ENCODE measurements around the gene HELZ.
"Not testable (repeated sequence)": the region's sequence is repeated elsewhere in the genome, so short reads cannot be mapped to it uniquely, and the experiment has no call there.

HELZ gene

DNA sequence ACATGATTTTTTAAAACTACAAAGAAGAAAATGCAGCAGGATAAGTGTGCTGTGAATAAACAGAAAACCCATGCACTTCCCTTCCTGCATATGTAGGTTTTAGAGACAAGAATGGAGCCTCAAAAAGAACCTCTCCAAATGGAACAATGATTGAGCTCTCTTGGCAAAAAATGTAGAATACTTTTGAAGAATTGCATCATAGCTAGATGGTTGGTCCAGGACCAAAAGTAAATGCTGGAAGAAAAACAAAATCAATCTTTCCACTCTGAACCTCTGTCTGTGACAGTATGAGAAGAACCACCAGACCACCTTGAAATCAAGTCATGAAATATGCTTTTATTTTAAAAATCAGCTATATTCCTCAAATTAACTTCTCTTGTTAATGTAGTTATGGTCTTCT is 17.5 kb downstream of the HELZ start:
- DNase-seq, result no peak

DNA sequence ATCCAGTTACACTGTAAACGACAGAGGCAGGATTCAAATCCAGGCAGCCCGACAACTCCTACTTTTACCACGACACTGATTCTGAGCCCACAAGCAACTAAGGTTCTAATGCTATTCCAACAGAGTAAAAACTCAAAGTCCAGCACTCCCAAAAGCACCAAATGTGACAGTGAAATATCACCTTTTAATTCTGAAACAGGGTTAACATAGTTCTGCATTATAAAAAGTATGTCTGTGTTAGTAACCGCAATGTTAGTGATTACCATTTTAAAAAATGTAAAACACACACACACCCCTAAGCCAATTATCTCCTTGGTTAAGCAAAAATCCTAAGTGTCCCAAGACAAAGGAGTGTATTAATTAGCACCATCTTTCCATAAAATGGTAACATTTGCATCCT is 19.7 kb downstream of the HELZ start:
- DNase-seq, result no peak

DNA sequence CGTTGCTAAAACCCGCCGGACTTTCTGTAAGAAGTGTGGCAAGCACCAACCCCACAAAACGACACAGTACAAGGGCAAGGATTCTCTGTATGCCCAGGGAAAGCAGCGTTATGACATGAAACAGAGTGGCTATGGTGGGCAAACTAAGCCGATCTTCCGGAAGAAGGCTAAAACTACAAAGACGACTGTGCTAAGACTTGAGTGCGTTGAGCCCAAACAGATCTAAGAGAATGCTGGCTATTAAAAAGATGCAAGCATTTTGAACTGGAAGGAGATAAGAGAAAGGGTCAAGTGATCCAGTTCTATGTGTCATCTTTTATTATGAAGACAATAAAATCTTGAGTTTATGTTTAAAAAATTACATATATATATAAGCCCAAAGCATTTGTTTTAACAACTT is 20.3 kb downstream of the HELZ start:
- DNase-seq, result no peak

DNA sequence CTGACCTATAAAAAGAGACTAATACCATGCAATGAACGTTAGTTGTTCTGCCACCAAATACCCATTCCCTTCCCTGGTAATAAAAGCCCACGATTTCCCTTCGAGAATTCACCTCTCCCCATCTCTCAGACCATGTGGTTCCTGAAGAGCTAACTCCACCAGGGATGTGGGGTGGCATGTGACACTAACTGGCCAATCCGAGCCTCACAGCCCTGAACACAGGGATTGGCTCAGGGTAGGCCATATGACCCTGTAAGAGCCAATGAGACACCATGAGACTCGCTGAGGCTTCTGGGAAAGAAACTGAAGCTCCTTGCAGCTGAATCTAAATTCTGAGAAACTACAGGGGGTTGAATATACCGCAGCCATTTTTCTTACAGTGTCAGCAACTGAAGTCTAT is 21.1 kb downstream of the HELZ start:
- DNase-seq, result no peak

DNA sequence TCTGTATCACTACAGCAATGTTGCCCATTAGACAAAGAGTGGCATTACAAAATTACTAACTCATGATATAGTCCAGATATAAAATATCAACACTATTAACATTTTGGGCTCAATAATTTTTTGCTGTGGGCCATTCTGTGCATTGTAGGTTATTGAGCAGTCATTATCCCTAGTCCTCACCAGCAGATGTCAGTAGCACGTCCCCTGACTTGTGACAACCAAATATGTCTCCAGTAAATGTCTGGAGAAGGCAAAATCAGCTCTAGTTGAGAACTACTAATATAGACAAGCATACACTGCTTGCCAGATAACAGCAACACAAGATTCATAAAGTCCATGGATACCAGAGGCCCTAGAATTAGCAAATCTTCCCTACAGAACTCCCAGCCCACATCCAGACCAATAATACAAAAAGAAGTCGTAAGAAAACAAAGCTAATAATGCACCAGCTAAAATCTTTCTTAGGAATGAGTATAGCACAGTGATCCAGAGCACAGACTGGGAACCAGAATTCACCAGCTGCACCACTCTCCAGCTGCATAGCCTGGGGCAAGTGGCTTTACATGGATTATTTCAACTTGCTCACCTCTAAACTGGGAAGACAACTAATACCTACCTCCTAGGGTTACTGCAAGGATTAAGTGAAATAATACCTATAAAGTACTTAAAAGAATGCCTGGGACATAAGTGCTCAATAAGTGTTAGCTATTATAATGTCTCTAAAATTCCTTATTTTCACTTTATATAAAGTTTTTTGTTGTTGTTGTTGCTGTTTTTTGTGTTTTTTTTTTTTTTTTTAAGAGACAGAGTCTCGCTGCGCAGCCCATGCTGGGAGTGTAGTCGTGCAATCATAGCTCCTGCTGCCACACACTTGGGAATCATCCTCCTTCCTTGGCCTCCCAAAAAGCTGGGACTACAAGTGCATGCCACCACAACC is 23.7 kb downstream of the HELZ start:
- DNase-seq, result no peak

DNA sequence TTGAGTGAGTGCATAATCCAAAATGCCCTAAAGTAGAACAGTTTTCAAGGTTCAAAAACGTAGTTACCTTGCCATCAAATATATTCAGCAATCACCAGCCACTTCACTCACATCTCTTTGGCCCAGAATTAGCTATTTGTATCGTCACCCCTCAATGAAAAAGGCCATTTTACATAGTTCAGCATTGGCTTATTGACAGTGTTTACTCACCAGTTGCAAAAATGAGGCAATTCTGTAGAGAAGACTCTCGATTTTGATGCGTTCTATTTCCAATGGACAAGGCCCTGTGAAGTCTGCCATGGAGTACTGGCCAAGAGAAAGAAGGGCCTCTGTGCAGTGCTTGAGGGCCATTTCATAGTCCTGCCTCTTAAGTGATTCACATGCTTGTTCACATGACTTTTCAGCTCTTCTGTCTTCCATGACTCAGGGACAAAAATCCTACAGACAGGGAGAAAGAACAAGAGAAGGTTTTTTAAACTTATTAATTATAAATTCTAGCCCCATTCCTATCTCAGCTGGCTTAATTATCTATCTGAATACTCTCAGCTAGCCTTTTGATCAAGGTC is 26.5 kb downstream of the HELZ start:
- no peak for DNase-seq

DNA sequence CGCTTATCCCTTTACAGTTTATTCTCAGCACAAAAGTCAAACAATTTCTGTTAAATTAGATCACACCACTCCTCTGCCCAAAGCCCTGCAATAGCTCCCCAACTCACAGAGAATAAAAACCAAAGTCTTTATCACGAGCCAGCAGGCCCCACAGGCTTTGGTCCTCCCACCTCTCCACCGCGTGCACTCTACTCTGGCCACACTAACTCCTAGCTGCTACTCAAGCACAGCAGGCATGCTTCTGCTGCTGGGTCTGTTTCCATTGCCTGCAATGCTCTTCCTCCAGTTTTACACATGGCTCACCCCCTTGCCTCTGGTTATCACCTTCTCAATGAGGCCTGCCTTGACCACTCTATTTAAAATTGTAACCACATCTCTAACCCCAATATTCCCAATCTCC is 27.6 kb downstream of the HELZ start:
- no peak for DNase-seq

DNA sequence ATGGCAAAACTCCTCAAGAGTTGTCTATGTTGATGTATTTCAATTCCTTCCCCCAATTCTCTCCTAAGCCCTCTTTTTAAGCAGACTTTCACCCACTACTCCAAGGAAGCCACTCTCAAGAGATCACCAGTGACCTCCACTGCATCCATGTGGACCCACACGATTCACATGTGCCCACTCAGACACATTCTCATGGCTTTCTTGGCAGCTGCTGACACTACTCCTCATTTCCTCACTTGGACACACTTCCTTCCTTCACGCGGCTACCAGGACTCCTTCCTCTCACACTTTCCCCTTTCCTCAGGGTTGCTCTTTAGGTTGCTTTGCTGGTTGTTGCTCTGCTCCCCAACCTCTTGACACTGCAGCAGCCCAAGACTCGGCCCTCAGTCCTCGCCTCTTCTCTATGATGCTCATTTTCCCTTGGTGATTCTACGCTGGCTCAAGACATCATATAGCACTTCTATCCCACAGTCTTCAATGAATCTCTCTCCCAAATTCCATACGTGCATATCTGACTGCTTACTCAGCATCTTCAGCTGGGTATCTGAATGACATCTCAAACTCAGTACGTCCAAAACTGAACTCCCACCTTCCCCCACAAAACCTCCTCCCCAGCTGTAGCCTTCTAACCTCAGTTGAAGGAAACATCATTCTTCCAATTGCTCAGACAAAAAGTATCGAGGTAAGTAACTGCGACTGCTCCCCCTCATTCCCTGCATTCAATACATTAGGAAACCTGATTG is 28.2 kb downstream of the HELZ start:
- no peak for DNase-seq

DNA sequence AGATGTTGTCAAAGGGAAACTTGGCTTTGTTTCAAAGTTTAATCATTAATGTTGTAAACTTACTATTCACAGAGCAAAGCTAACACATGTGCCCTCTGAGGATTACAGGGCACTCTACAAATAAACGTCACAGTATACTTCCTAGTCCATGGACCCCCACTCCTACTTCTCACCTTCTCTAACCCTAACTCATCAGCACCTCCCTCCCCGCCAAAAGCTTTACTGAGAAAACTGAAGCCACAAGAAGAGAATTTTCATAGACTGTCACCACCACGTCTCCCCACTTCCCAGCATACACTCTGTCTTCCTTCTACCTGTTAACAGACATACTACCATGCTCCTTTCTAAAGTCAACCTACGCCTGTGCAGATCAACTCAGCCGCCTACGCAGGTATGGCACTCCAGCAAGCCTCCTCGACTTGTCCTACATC is 29.0 kb downstream of the HELZ start:
- no peak for DNase-seq

DNA sequence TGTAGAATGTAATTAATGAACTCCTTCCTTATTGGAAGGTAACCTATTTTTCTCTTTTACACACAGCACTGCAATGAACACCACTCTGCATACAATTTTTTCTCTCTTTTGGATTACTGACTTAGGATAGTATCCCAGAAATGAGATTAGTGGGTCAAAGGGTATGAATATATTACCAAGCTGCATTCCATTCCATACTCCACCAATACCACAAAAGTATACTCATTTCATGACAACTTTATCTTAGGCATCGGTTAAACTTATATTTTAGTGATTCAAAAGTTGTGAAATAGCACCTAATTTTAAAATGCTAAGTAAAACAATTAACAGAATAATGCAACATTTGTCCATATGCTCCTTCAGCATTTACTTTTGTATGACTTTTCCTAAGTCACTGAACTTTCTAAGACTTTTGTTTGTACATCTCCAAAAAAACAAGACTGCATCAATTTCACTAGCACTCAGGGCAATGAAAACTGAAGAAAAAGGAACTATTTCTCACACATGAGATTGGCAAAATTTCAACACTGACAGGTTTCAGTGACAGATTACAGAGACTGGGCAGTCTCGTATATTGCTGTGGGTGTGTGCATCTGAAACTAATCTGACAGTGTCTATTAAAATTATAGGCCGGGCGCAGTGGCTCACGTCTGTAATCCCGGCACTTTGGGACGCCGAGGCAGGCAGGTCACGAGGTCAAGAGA is 32.1 kb downstream of the HELZ start:
- DNase-seq, result no peak

DNA sequence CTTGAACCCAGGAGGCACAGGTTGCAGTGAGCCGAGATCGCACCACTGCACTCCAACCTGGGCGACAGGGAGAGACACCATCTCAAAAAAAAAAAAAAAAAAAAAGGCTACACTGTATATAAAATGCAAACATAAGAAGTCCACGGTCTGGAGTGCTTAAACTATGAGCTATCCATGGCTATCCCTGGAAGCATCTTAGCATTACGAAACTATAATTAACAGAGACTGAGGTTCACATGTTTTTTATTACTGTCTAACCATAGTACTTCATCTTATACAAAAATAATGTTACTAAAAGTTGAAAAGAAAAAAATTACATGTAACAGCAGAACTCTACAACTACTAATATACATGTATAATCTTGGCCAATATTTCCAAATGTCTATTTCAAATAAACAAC is 32.8 kb downstream of the HELZ start:
- DNase-seq, result no peak

DNA sequence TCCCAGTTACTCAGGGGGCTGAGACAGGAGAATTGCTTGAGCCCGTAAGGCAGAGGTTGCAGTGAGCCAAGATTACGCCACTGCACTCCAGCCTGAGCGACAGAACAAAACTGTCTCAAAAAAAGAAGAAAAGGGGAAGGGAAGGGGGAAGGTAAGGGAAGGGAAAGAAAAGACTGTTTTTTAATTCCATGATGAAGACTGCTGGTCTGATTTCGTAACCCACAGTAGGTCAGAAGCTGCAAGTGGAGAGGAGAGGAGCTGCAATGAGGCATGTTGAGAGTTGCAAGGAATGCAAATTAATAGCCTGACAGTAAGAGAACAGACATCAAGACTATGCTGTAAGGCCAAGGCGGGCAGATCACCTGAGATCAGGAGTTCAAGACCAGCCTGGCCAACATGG is 33.3 kb downstream of the HELZ start:
- DNase-seq, result no peak

DNA sequence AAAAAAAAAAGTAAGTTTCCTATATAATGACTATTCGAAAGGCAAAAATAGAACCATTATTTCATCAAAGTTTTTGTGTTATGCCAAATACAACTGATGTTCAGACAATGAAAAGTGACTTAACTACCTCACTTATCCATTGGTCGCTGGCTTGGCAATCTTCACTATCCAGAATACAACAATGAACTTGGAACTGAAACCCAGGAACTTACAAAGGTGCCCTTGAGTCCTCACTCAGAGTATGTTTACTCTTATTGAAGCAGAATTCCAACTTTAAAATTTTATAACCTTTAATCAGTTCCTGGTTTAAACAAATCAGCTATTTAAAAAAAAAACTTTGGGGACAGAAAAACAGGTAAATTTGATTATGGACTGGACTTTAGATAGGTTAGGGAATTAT is 34.1 kb downstream of the HELZ start:
- DNase-seq, result no peak

DNA sequence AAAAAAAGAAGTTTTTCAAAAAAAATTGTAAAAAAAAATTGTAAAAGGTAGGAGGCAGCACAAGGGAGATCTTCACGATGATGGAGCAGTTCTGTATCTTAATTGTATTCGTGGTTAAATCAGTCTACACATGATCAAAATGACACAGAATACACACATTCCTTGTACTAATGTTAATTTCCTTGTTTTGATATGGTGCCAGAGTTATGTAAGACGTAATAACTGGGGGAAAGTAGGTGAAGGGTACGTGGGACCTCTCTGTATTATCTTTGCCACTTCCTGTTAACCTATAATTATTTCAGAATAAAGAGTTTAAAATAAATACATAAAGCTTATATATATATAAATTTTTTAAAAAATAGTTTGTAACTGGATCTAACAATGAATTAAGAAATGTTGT is 36.8 kb downstream of the HELZ start:
- DNase-seq, result no peak

DNA sequence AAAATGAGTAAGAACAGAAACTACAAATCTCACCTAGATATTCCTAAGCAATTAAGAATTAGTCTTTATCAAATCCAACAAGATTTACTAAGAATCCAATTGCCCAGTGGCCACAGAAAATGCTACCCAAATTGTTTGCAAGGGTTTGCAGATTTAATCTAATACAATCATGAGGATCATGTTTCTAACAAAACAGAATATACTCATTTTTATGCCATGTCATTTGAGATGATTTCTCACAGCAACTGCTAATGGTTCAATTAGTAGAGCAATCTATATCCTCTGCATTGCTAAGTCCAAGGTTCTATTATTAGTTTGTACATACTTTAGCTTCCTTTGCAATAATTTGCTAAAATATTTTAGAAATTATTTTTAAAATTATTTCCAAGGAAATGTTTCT is 41.2 kb downstream of the HELZ start:
- no peak for DNase-seq

DNA sequence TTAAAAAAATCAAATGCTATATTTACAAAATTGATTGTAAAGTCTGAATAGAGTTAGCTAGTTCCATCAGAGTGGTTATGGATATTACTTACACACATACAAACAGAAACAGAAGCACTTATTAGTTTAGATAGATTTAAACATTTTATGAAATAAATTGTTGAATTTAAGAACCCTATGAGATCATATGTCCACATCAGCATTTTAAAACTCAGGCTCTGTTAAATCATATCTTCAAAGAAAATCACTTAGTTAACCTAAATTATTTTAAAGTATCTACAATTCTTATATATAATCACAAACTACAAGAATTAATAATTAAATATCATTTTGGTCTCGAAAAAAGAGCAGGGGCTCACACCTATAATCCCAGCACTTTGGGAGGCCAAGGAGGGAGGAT is 42.5 kb downstream of the HELZ start:
- no peak for DNase-seq

DNA sequence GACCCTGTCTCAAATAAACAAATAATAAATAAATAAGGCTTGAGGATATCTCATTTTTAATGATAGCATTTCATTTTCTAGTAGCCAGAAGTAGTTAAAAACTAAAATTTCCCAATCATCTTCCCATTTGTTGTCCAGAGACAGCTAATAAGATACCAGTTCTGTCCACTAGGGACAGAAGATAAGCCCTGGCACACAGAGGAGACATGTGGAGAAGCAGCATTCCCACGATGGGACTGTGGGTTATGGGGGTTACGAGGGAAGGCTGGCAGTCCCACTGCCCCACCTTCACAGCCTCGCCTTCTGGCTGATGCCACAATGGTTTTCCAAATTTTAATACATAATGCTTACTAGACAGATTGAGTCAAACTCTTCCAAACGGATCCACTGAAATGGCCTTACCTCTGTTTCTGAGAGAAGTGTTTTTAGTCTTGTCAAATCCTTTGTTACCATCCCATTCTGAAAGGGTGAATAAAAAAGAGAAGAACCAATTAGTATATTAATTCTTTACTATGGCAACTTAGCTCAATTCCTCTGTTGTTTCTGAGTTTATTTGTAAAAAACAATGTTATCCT is 44.2 kb downstream of the HELZ start:
- DNase-seq, result no peak

DNA sequence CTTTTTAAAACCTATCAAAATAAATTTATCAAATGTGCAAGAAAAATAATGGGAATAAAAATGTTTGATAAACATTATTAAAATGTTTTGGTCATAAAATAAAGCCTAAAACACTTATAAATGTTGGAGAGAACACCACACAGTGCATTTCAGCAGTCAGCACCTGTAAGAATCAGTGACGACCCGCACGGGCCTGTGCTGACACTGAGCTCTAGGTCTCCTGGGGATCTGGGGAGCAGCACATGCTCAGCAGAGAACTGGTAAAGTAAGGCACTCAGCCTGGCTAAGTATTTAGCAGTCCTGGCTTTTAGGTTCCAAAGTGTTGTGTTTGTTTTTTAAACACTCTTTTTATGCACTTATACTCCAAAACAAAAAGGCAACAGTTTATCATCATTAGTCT is 46.9 kb downstream of the HELZ start:
- DNase-seq, result no peak

DNA sequence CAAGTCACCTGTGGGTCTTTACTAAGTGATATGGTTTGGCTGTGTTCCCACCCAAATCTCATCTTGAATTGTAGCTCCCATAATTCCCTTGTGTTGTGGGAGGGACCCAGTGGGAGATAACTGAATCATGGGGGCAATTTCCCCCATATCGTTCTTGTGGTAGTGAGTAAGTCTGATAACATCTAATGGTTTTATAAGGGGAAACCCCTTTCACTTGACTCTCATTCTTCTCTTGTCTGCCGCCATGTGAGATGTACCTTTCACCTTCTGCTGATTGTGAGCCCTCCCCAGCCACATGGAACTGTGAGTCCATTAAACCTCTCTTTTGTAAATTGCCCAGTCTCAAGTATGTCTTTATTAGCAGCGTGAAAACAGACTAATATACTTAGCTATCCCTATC is 48.0 kb downstream of the HELZ start:
- not testable (repeated sequence) for DNase-seq

DNA sequence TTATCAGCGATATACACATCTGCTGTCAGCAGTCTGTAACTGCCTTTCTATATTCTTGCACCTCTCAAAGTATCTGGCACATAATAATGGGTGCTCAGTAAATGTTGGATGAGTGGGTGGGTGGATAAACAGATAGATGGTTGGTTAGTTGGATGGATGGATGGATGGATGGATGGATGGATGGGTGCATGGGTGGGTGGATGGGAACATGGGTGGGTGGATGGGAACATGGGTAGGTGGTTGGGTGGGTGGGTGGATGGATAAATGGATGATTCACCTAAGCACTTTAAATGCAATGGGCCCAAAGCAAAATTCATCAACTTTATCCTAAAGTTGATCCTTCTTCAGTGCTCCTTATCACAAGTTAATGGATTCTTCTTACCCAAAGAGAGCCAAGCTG is 48.6 kb downstream of the HELZ start:
- no peak for DNase-seq

DNA sequence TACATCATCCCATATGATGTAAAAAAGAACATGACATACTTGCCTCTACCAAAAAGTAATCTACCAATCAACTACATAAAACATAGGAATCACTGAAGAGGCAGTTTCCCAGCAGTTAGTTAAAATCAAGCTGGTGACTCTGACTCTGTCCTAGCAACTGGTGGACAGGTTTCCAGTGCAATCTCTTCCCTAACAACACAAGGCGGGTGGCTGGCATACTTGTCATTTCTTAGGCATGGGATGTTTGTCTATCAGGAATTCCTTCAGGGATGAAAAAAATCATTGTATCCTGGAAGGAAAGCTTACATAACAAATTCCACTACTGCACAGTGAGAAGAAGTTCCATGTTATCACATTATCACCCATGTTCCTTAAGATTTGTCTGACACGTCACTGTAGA is 50.9 kb downstream of the HELZ start:
- DNase-seq, result no peak

DNA sequence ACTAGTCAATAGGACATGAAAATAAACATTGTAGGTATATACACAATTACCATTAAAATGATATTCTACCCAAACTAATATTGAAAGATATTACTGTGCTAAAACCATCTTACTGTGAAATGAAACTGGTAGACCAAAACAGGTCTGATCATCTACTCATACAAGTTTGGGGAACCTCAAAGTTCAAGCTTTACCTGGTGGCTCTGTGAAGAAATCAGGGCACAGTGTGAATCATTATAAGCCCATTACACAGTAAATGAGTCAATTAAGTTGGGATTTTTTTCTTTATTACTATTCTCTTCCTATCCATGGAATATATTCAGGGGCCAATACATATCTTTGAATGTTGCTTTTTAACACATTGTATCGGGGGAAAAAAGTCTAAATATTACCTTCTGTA is 57.1 kb downstream of the HELZ start:
- no peak for DNase-seq

DNA sequence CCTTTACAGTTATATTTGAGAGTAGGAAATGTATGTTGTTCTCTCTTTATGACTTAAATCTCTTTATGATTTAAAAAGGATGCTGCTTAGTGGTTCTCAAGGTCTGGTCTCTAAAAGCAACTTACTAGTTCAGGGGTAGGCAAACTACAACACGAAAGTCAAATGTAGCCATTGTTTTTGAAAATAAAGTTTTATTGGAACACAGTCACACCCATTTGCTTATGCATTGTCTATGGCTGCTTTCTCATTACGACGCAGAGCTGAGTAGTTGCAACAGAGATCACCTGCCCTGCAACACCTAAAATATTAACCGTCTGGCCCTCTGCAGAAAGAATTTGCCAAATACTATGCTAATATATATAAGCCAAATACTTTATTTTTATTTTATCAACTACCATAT is 58.2 kb downstream of the HELZ start:
- DNase-seq, result no peak
